ENCODE data around the gene ZNF674. TPM values are rescaled to one million over a fixed set of nuclear protein-coding genes. Genes with fewer than 3 reads are reported as not detected.

Gene ZNF674
- total and polyA plus RNA-seq, 9 of the 15 experiments (the other 6 are each of a cell fraction or from before 2014, with no cell fraction given): 1.2 to 4.7 (median 2.6) TPM

GRCh38 chrX:46459603-46460002, 85.6 kb downstream of the ZNF674 start:
- CTCF ChIA-PET (ENCODE audit: low intra/inter-chr PET ratio): no interaction called here
- TF ChIP-seq TRIM28 (IDR thresholded peaks at IDR 0.05): no peak
- no peak for TF ChIP-seq NFRKB (IDR thresholded peaks at IDR 0.05; ENCODE audit: low read depth)
- no peak for TF ChIP-seq ZNF3 (CRISPR knock-in tag; IDR thresholded peaks at IDR 0.05)
- no peak for TF ChIP-seq MCM3 (IDR thresholded peaks at IDR 0.05)
- no peak for TF ChIP-seq ZNF445 (CRISPR knock-in tag; IDR thresholded peaks at IDR 0.05; ENCODE audit: low read depth)
- no peak for TF ChIP-seq CREM (IDR thresholded peaks at IDR 0.05; ENCODE audit: low read depth)
- TF ChIP-seq ZNF311 (CRISPR knock-in tag; IDR thresholded peaks at IDR 0.05): no peak
- in situ Hi-C loops (cut with MboI): no loop called here
- intact Hi-C loops (cut with micrococcal nuclease): no loop called here
- ATAC-seq: no peak
- Histone ChIP-seq H3K27ac (ENCODE audit: extremely low read depth, low read depth, low read length) (no peak overlapping the region), H3K79me2 (ENCODE audit: control insufficient read depth, insufficient read depth, low read length) (no peaks in the 10 kb centered on the region), H2AFZ (ENCODE audit: low read depth, low read length) (no peak overlapping the region), H3K4me2 (ENCODE audit: insufficient read depth, low read length) (no peak overlapping the region), H3K36me3 (ENCODE audit: control insufficient read depth, insufficient read depth, low read length) (no peaks in the 10 kb centered on the region), H3K9ac (ENCODE audit: insufficient read depth in 1 of 2, low read depth in 2 of 2, low read length in 2 of 2) (no peak overlapping the region), H3K4me1 (replicated peaks in 1 of 2; ENCODE audit: control insufficient read depth in 2 of 2, insufficient read depth in 2 of 2, low read length in 2 of 2) (no peaks in the 10 kb centered on the region), H3K27me3 (ENCODE audit: control insufficient read depth in 2 of 2, insufficient read depth in 2 of 2, low read length in 2 of 2) (no peaks in the 10 kb centered on the region), H3K9me3 (replicated peaks; ENCODE audit: control insufficient read depth, insufficient read depth, low read depth, low read length) (no peaks in the 10 kb centered on the region), H3K9me1 (ENCODE audit: control insufficient read depth, insufficient read depth, low read length) (no peaks in the 10 kb centered on the region), H4K20me1 (replicated peaks; ENCODE audit: control insufficient read depth, insufficient read depth, low read length) (no peaks in the 10 kb centered on the region), H3K4me3 (no peak overlapping the region)
- no peak for DNase-seq (ENCODE audit: extremely low read depth in 1 of 4, low spot score in 3 of 4)
- FAIRE-seq: no peak
- 47% methylated on average over 3 of the region's 3 CpGs for WGBS (ENCODE audit: insufficient coverage, low coverage, missing lambda C conversion rate)
- POLR2A ChIA-PET: no interaction called here
- no TSS peak for BruUV-seq (replicated peaks)

GRCh38 chrX:46456125-46456922, 88.9 kb downstream of the ZNF674 start:
- Histone ChIP-seq H3K4me3 (no peak overlapping the region), H3K36me3 (ENCODE audit: control insufficient read depth, insufficient read depth, low read length) (no peaks in the 10 kb centered on the region), H3K79me2 (ENCODE audit: control insufficient read depth, insufficient read depth, low read length) (no peaks in the 10 kb centered on the region), H3K27ac (ENCODE audit: extremely low read depth, low read depth, low read length) (no peak overlapping the region), H3K27me3 (ENCODE audit: control insufficient read depth in 2 of 2, insufficient read depth in 2 of 2, low read length in 2 of 2) (no peaks in the 10 kb centered on the region), H3K4me1 (replicated peaks in 1 of 2; ENCODE audit: control insufficient read depth in 2 of 2, insufficient read depth in 2 of 2, low read length in 2 of 2) (no peaks in the 10 kb centered on the region), H4K20me1 (replicated peaks; ENCODE audit: control insufficient read depth, insufficient read depth, low read length) (no peaks in the 10 kb centered on the region), H2AFZ (ENCODE audit: low read depth, low read length) (no peak overlapping the region), H3K9ac (ENCODE audit: insufficient read depth in 1 of 2, low read depth in 2 of 2, low read length in 2 of 2) (no peak overlapping the region), H3K9me1 (ENCODE audit: control insufficient read depth, insufficient read depth, low read length) (no peaks in the 10 kb centered on the region), H3K9me3 (replicated peaks; ENCODE audit: control insufficient read depth, insufficient read depth, low read depth, low read length) (no peaks in the 10 kb centered on the region), H3K4me2 (ENCODE audit: insufficient read depth, low read length) (no peak overlapping the region)
- FAIRE-seq (no peak), ATAC-seq (no peak), DNase-seq (ENCODE audit: extremely low read depth in 1 of 4, low spot score in 3 of 4) (no peak)
- POLR2A ChIA-PET: no interaction called here
- CTCF ChIA-PET (ENCODE audit: low intra/inter-chr PET ratio): no interaction called here
- intact Hi-C loops (cut with micrococcal nuclease): no loop called here
- WGBS (ENCODE audit: insufficient coverage, low coverage, missing lambda C conversion rate): 50% methylated on average over 3 of the region's 3 CpGs
- in situ Hi-C loops (cut with MboI): no loop called here
- no TSS peak for BruUV-seq (replicated peaks)
- TF ChIP-seq JUNB (CRISPR knock-in tag; conservative IDR thresholded peaks at IDR 0.05) (no peak), BCL6 (CRISPR knock-in tag; IDR thresholded peaks at IDR 0.05) (no peak), TGIF2 (CRISPR knock-in tag; IDR thresholded peaks at IDR 0.05) (no peak), PHB (CRISPR knock-in tag; IDR thresholded peaks at IDR 0.05) (no peak), ILK (tag; IDR thresholded peaks at IDR 0.05; ENCODE audit: borderline replicate concordance, low read depth) (no peak), ZMIZ1 (IDR thresholded peaks at IDR 0.05; ENCODE audit: low read depth in 2 of 2, low read length in 2 of 2) (no peak)

All from K562 (cell line).